A673 (cell line): ENCODE data around the gene CDKAL1. TPM values are rescaled to one million over a fixed set of nuclear protein-coding genes. Genes with fewer than 3 reads are reported as not detected.

Source experiments
- BruUV-seq: library from RNA; stranded (reverse); fragments of 400-500 nt; replicated peaks from 2 replicates; lab custom pipeline; 2021; lab: Mats Ljungman, UMichigan
- CTCF ChIA-PET: fragments of 300-600 bp; sonication (Branson Sonifier 250); formaldehyde crosslinking; loops from one replicate; lab custom pipeline; 2022; ENCODE audit warnings: antibody characterized with exemption; lab: Charles Lee
- POLR2A ChIA-PET: fragments of 300-600 bp; sonication (Branson Sonifier 250); formaldehyde crosslinking; loops from one replicate; lab custom pipeline; 2022; ENCODE audit warnings: antibody characterized with exemption; ENCODE audit not compliant: low non-redundant PET; lab: Charles Lee
- DNase-seq: peaks from one replicate; pipeline ENCODE4 v3.0.0-alpha.2; 2015; ENCODE audit warnings: low spot score
- H3K27ac ChIP-seq: fragments of 200-600 bp; sonication (generic); 2 replicates; pipeline ENCODE4 v1.5.1; 2016; ENCODE audit warnings: mixed run types, low read depth, mild to moderate bottlenecking, mixed read lengths, antibody characterized with exemption, low read length; ENCODE audit not compliant: poor library complexity, severe bottlenecking
- H3K27me3 ChIP-seq: fragments of 200-600 bp; sonication (generic); replicated peaks from 2 replicates; pipeline ENCODE4 v1.6.1; 2017; ENCODE audit warnings: mixed run types, low read depth, mild to moderate bottlenecking, mixed read lengths, antibody characterized with exemption, low read length; ENCODE audit not compliant: insufficient read depth, poor library complexity
- H3K36me3 ChIP-seq: fragments of 200-600 bp; sonication (generic); 2 replicates; pipeline ENCODE4 v1.6.1; 2016; ENCODE audit warnings: mixed run types, mild to moderate bottlenecking, mixed read lengths, antibody characterized with exemption, low read length; ENCODE audit not compliant: insufficient read depth, poor library complexity, severe bottlenecking
- H3K4me1 ChIP-seq: fragments of 200-600 bp; sonication (generic); 2 replicates; pipeline ENCODE4 v1.6.1; 2017; ENCODE audit warnings: mixed run types, mild to moderate bottlenecking, mixed read lengths, antibody characterized with exemption, low read length; ENCODE audit not compliant: insufficient read depth, poor library complexity, severe bottlenecking
- H3K4me3 ChIP-seq: fragments of 200-600 bp; sonication (generic); 2 replicates; pipeline ENCODE4 v1.5.1; 2016; ENCODE audit warnings: low read depth, mixed run types, mild to moderate bottlenecking, mixed read lengths, low read length; ENCODE audit not compliant: poor library complexity, severe bottlenecking
- H3K9me3 ChIP-seq: fragments of 200-600 bp; sonication (generic); 2 replicates; pipeline ENCODE4 v1.6.1; 2016; ENCODE audit warnings: mixed run types, low read depth, mild to moderate bottlenecking, mixed read lengths, antibody characterized with exemption, low read length; ENCODE audit not compliant: poor library complexity, severe bottlenecking
- EZH2 ChIP-seq: fragments of 200-600 bp; sonication (generic); IDR thresholded peaks from 2 replicates; pipeline ENCODE4 v1.6.1; 2017; ENCODE audit warnings: borderline replicate concordance, low read depth, mild to moderate bottlenecking, mixed read lengths, antibody characterized with exemption, low read length; ENCODE audit not compliant: poor library complexity, severe bottlenecking
- intact Hi-C: fragments of 100-400 bp; cut with micrococcal nuclease; formaldehyde crosslinking; loops from one replicate; pipeline ENCODE4 v1.10.0; 2022; ENCODE audit not compliant: unreplicated experiment
- total RNA-seq: library from RNA; stranded (reverse); gene quantifications from 2 replicates; pipeline ENCODE4 v1.2.3, GENCODE V29; 2021
- TF ChIP-seq, protein P1 (sequence below): fragments of 300-800, 200-600 bp; sonication (generic); conservative IDR thresholded peaks from 2 replicates; pipeline ENCODE4 v1.5.1; 2017; ENCODE audit warnings: low read depth, mild to moderate bottlenecking, antibody characterized with exemption, low read length, moderate library complexity, mixed read lengths

CDKAL1 gene
- total RNA-seq, 1 experiment from 2014 or later, result 35.5 TPM

DNA sequence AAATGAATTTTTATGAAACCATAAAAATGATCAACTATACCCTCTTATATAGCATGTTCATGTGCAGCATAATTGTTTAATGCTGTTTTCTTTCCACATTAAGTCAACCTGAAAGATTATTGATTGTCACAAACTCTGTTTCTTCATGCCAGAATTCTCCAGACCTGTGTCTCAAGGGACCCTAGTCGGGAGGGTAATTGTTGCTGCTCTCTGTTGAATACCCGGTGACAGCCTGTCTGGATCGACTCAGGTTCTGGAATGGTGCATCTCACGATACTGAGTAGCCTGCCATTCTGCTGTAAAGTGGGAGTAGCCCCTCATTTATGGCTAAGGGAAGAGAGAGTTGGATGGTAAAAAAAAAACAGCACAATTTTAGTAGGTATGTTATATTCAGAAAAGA lies 609.4 kb downstream of the CDKAL1 start:
- Histone ChIP-seq H3K4me3 (no peak overlapping the region), H3K27me3 (no peaks in the 10 kb centered on the region), H3K27ac (no peak overlapping the region), H3K4me1 (peaks cover 22% of the 10 kb centered on the region), H3K9me3 (no peaks in the 10 kb centered on the region), H3K36me3 (no peaks in the 10 kb centered on the region)
- no peak for DNase-seq
- no TSS peak for BruUV-seq
- intact Hi-C loops, result no loop called here
- TF ChIP-seq, protein P1, sequence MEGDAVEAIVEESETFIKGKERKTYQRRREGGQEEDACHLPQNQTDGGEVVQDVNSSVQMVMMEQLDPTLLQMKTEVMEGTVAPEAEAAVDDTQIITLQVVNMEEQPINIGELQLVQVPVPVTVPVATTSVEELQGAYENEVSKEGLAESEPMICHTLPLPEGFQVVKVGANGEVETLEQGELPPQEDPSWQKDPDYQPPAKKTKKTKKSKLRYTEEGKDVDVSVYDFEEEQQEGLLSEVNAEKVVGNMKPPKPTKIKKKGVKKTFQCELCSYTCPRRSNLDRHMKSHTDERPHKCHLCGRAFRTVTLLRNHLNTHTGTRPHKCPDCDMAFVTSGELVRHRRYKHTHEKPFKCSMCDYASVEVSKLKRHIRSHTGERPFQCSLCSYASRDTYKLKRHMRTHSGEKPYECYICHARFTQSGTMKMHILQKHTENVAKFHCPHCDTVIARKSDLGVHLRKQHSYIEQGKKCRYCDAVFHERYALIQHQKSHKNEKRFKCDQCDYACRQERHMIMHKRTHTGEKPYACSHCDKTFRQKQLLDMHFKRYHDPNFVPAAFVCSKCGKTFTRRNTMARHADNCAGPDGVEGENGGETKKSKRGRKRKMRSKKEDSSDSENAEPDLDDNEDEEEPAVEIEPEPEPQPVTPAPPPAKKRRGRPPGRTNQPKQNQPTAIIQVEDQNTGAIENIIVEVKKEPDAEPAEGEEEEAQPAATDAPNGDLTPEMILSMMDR, result no peak
- TF ChIP-seq EZH2, result no peak
- CTCF ChIA-PET, result no interaction called here
- POLR2A ChIA-PET, result no interaction called here

DNA sequence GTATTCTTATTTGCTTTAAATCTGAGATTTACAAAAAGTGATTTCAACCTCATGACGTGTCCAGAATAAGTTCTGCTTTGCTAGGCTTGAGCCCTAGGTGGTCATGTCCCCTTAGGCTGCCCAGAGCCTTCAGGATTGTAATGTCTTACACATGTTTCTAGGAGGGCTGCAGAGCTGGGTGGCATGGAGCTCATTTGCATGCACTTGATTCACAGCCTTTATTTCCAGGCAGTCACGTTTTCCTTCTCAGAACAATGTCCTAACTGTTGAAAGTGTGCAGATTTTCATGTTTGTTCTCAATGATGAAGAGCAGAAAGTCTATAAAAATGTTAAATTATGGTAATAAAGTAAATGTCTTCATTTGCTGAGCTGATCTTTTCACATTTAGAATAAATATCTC lies 610.7 kb downstream of the CDKAL1 start:
- Histone ChIP-seq H3K27me3 (no peaks in the 10 kb centered on the region), H3K27ac (no peak overlapping the region), H3K4me1 (peaks cover 22% of the 10 kb centered on the region), H3K9me3 (no peaks in the 10 kb centered on the region), H3K4me3 (no peak overlapping the region), H3K36me3 (no peaks in the 10 kb centered on the region)
- no peak for TF ChIP-seq EZH2
- TF ChIP-seq, protein P1, result no peak
- no TSS peak for BruUV-seq
- no peak for DNase-seq
- POLR2A ChIA-PET, result no interaction called here
- intact Hi-C loops, result no loop called here
- CTCF ChIA-PET, result no interaction called here

DNA sequence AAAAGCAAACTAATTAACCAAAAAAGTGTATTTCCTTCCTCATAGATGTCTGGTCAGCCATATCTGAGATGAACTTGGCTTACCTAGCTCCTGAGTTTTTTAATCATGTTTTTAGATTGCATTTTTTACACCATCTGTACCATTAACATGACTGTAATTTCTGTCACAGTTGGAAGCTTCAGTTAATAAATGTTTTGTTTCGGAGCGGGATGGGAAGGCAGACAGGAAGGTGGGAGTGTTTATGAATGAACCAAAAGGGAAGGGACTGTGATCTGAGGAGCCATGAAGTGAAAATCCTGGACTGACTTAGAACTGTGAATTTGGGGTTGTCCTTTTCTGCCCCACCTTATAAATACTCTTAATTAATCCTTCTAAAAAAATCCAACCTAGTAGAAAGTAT lies 613.7 kb downstream of the CDKAL1 start:
- Histone ChIP-seq H3K27me3 (no peaks in the 10 kb centered on the region), H3K9me3 (no peaks in the 10 kb centered on the region), H3K4me1 (peaks cover 22% of the 10 kb centered on the region), H3K4me3 (no peak overlapping the region), H3K27ac (no peak overlapping the region), H3K36me3 (no peaks in the 10 kb centered on the region)
- TF ChIP-seq, protein P1, result no peak
- TF ChIP-seq EZH2, result no peak
- POLR2A ChIA-PET, result no interaction called here
- intact Hi-C loops, result no loop called here
- peak; percentile 39 for DNase-seq
- CTCF ChIA-PET, result no interaction called here
- BruUV-seq, result no TSS peak
